Colonic mucosa (tissue), 4 donors: Measurements from ENCODE around the gene GLB1L3. TPM values are rescaled to one million over a fixed set of nuclear protein-coding genes. Genes with fewer than 3 reads are reported as not detected.
"Not testable (repeated sequence)": the region's sequence is repeated elsewhere in the genome, so short reads cannot be mapped to it uniquely, and the experiment has no call there.

Experiments used
- DNase-seq: peaks from one replicate; pipeline ENCODE4 v3.0.0-alpha.2; 2020
- H3K27ac ChIP-seq: fragments of 200-600 bp; one replicate; pipeline ENCODE4 v1.8.0; 2021
- H3K27me3 ChIP-seq: fragments of 200-600 bp; one replicate; pipeline ENCODE4 v1.8.0; 2021
- H3K36me3 ChIP-seq: fragments of 200-600 bp; one replicate; pipeline ENCODE4 v1.8.0; 2021
- H3K4me1 ChIP-seq: fragments of 200-600 bp; one replicate; pipeline ENCODE4 v1.8.0; 2021; ENCODE audit warnings: mild to moderate bottlenecking
- H3K4me3 ChIP-seq: fragments of 200-600 bp; one replicate; pipeline ENCODE4 v1.8.0; 2021
- H3K9ac ChIP-seq, 2 donors: one replicate each; pipeline ENCODE4 v1.7.0; 2013; ENCODE audit warnings: control low read depth in 2 of 2, low read depth in 2 of 2, low read length in 2 of 2
- H3K9me3 ChIP-seq: fragments of 200-600 bp; one replicate; pipeline ENCODE4 v1.8.0; 2021
- intact Hi-C: fragments of 100-400 bp; cut with DNase I; formaldehyde crosslinking; loops from one replicate; pipeline ENCODE4 v1.14.1; 2022
- total RNA-seq, 2 donors: library from RNA; stranded (reverse); fragmentation: NEBNext Ultra II Directional in 1 of 2; extraction: Animal tissue kit (Norgen Biotek cat#: 25700) in 1 of 2; gene quantifications; one replicate each; pipeline ENCODE4 v1.2.1, GENCODE V29; 2021
- TF ChIP-seq, protein P1 (sequence below): fragments of 200-600 bp; IDR thresholded peaks from one replicate; pipeline ENCODE4 v1.8.0; 2022; ENCODE audit warnings: antibody characterized with exemption, mild to moderate bottlenecking
- donor health status: healthy.
- donor health status: DM: no; HTN: no; CAD: no.
- donor health status: DM: no; HTN: no; CAD: no.

The GLB1L3 gene
- total RNA-seq, 2 donors from 2014 or later = 0.15 TPM; not detected in 1

DNA sequence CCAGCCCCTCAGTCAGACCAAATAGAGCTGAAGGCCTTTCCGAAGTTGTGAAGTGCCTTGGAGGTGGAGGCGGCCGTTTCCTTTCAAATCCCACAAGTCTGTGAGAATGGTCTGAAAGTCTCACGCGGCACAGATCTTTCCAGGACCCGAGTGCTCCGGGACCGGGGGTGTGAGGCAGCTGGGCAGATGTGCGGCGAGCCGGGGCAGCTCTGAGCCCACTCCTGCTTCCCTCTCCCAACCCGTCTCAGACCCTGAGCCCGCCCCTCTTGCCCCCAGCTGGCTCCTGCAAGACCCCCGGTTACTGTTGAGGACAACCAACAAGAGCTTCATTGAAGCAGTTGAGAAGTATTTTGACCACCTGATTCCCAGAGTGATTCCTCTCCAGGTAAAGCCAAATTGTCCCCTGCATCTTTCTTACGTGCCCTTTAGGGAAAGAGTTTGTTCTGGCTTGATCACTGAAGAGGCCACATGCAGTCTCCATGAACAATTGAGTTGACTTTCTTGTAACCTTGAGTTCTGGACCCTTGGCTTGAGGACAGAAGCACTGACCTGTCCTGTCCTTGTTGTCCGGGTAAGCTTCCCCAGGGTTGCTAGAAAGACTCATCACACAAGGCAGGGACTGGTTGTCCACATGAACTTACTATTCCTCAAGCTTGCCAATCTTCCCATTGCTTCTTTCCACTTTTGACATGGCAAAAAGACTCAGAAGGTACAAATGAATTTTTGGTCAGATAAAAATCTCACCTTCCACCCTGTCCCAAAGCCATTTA lies 7.5 kb downstream of the GLB1L3 start:
- Histone ChIP-seq H3K36me3 (no peaks in the 10 kb centered on the region), H3K9ac (no peak overlapping the region), H3K27me3 (no peaks in the 10 kb centered on the region), H3K27ac (no peak overlapping the region), H3K4me3 (no peak overlapping the region), H3K4me1 (no peaks in the 10 kb centered on the region), H3K9me3 (no peaks in the 10 kb centered on the region)
- no peak for DNase-seq
- intact Hi-C loops = no loop called here
- TF ChIP-seq, protein P1, sequence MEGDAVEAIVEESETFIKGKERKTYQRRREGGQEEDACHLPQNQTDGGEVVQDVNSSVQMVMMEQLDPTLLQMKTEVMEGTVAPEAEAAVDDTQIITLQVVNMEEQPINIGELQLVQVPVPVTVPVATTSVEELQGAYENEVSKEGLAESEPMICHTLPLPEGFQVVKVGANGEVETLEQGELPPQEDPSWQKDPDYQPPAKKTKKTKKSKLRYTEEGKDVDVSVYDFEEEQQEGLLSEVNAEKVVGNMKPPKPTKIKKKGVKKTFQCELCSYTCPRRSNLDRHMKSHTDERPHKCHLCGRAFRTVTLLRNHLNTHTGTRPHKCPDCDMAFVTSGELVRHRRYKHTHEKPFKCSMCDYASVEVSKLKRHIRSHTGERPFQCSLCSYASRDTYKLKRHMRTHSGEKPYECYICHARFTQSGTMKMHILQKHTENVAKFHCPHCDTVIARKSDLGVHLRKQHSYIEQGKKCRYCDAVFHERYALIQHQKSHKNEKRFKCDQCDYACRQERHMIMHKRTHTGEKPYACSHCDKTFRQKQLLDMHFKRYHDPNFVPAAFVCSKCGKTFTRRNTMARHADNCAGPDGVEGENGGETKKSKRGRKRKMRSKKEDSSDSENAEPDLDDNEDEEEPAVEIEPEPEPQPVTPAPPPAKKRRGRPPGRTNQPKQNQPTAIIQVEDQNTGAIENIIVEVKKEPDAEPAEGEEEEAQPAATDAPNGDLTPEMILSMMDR = no peak

DNA sequence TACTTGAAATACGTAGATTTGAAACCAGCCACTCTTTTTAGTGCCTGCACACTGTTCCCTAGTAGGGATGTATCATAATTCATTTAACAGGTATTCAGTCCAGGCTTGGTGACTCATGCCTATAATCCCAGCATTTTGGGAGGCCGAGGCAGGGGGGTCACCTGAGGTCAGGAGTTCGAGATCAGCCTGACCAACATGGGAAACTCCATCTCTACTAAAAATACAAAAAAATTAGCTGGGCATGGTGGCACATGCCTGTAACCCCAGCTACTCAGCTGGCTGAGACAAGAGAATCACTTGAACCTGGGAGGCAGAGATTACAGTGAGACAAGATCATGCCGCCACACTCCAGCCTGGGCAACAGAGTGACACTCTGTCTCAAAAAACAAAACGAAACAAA lies 8.2 kb downstream of the GLB1L3 start:
- H3K36me3 ChIP-seq, DNase-seq, H3K9ac ChIP-seq, H3K4me3 ChIP-seq, H3K27ac ChIP-seq, intact Hi-C loops, H3K27me3 ChIP-seq, H3K9me3 ChIP-seq, H3K4me1 ChIP-seq: not testable (repeated sequence)

DNA sequence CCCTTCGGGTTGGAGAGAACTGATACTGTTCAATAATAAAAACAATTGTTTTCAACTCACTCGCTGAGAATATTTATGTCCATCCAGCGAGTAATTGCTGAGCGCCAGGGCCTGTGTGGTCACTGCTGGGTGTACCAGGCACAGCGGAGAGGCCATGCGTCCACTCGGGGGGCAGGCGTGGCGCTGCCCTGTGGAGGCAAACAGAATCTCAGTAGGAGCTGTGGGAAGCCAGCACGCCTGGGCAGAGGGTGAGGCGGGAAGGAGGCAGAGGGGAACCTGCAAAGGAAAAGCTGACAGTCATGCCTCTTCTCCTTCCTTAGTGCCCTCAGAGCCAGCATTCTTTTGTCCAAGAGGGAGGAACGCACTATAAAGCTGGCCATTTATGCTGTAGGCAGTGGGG lies 11.4 kb downstream of the GLB1L3 start:
- Histone ChIP-seq H3K27me3 (no peaks in the 10 kb centered on the region), H3K4me3 (no peak overlapping the region), H3K36me3 (no peaks in the 10 kb centered on the region), H3K9me3 (no peaks in the 10 kb centered on the region), H3K27ac (no peak overlapping the region), H3K9ac (no peak overlapping the region), H3K4me1 (no peaks in the 10 kb centered on the region)
- DNase-seq = no peak
- TF ChIP-seq, protein P1 = no peak
- intact Hi-C loops = no loop called here

DNA sequence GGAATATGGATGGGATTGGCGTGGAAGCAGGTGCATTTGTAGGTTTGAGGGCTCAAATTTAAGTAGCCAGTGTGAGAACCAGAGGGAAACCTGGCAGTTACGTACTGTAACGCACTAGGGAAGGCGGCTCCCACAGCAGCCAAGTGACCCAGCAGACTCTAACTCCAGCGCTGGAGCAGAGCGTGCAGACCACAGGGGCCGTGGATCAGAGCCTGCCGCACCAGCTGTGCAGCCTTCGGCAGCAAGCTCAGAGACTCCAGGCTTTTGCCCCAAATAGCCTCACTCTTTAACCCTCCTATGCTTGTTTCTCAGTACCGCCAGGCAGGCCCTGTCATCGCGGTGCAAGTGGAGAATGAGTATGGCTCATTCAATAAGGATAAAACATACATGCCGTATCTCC lies 12.3 kb downstream of the GLB1L3 start:
- Histone ChIP-seq H3K27me3 (no peaks in the 10 kb centered on the region), H3K36me3 (no peaks in the 10 kb centered on the region), H3K9me3 (no peaks in the 10 kb centered on the region), H3K4me3 (no peak overlapping the region), H3K27ac (no peak overlapping the region), H3K9ac (no peak overlapping the region), H3K4me1 (no peaks in the 10 kb centered on the region)
- TF ChIP-seq, protein P1 = no peak
- intact Hi-C loops = no loop called here
- DNase-seq = no peak

DNA sequence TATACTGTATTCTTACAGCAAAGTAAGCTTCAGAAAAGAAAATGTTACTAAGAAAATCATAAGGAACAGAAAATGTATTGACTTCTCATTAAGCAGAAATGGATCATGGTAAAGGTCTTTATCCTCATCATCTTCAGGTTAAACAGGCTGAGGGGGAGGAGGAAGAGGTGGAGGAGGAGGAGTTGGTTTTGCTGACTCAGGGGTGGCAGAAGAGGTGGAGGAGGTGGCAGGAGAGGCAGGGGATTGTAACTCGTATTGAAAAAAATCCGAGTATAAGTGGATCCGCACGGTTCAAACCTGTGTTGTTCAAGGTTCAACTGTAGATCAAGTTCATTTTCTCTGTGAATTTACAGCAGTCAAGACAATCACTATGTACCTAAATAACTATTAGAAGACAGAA lies 13.0 kb downstream of the GLB1L3 start:
- Histone ChIP-seq H3K4me3 (no peak overlapping the region), H3K27me3 (no peaks in the 10 kb centered on the region), H3K27ac (no peak overlapping the region), H3K36me3 (no peaks in the 10 kb centered on the region), H3K9ac (no peak overlapping the region), H3K9me3 (no peaks in the 10 kb centered on the region), H3K4me1 (no peaks in the 10 kb centered on the region)
- intact Hi-C loops = no loop called here
- TF ChIP-seq, protein P1 = no peak
- no peak for DNase-seq

DNA sequence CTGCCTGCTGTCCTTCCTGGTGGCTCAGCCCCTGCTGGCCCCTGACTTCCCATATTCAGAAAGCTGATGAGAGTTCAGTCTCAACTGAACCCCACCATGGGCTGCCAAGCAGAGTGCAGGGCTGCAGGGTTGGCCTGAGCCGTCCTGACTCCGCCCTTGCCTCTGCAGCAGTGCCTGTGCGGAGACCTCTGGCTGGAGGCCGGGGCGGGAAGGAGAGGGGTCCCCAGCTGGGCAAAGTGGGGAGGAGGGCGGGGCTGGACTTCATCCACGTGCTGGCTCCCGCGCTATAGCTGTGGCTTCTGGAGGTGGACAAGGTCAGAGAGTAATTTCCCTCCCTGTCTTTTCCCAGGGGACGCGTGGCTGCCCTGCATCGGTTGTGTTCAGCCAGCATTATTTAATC lies 13.6 kb downstream of the GLB1L3 start:
- DNase-seq = no peak
- H3K27me3 ChIP-seq = no peaks in the 10 kb centered on the region

More for the DNA sequence above, 13.6 kb downstream of the GLB1L3 start:
- TF ChIP-seq, protein P1 = no peak
- Histone ChIP-seq H3K4me3 (no peak overlapping the region), H3K4me1 (no peaks in the 10 kb centered on the region), H3K27ac (no peak overlapping the region), H3K36me3 (no peaks in the 10 kb centered on the region), H3K9ac (no peak overlapping the region), H3K9me3 (no peaks in the 10 kb centered on the region)
- intact Hi-C loops = no loop called here
